NCI-H1930 (cell line): Measurements from ENCODE around the gene PIM2.

Experiments
- DNase-seq, 2 experiments: peaks; one replicate each; lab custom pipeline; 2025; lab: John Stamatoyannopoulos, UW

The PIM2 gene

GRCh38 chrX:48864210-48864609 is 54.6 kb downstream of the PIM2 start:
- no peak for DNase-seq
